HG03064 (cell line): ENCODE data around the gene EXD3.
"Not testable (repeated sequence)": the region's sequence is repeated elsewhere in the genome, so short reads cannot be mapped to it uniquely, and the experiment has no call there.

ENCODE experiments used
- ATAC-seq: cut with Tn5 transposase; IDR thresholded peaks from one replicate; pipeline ENCODE4 v1.9.1; 2021; ENCODE audit warnings: low read depth; ENCODE audit not compliant: unreplicated experiment

Gene EXD3

DNA sequence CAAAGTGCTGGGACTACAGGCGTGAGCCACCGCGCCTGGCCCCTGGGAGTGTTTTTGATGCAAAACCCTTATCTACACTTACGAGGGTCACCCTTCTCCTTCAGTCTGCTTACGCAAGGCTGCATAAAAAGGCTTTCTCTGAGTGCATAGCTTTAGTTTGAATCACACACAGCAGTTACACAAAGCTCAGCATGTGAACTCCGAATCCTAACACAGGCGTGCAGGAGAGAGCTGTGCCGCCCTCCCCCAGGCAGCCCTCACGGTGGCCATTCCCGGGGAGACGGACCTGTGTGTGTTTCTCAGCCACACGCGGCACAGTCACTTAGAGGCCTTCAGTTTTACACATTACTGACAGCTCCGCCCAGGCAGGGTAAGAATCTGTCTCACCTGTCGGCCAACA lies 26.7 kb downstream of the EXD3 start:
- ATAC-seq, result no peak

DNA sequence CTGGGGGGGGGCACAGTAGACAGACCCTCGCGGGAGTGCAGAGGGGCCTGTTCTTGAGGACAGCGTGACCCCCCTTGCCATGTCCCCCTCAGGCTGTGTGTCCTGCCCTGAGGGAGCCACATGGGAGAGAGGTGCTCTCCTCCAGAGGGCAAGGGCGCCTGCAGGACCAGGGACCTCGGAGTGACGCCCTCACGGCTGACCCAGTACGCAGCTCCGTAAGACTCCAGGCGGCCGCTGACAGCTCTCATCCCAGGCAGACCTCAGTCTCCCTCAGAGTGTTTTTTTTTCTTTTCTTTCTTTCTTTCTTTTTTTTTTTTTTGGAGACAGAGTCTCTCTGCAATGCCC lies 27.3 kb downstream of the EXD3 start:
- no peak for ATAC-seq

DNA sequence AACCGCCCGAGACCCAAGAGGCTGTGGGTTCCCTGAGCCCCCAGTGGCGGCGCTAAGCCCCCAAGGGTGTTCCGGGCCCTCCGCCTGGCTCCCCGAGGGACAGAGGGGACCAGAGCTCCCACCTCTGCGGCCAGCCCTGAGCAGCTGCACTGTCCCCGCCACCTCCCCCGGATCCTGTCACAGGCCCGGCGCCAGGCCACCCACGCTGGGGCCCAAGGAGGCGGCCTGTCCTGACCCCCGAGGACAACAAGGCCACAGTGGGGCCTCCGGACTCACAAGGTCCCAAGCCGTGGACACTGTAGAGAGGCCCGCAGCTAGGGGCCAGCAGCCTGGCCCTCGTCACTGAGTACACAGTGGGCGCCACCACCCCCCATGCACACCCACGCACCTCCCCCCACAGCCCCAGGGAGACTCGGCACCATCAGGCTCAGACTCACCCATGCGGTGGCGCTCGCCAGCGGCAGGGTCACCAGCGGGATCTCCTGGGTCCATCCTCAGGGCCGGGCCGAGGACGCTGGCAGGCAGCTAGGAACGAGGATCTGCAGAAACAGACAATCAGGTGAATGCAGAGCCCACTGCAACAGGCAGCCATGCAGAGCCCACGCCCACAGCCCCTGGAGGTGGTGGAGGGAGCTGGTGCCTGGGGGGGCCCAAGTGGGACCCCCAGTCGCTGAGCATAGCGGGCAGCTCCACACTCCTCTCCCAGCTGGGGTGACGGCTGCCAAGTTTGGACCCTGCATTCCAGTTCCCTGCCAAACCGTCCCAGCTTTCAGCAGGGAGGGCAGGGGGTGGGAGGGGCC lies 27.9 kb downstream of the EXD3 start:
- ATAC-seq, result no peak

DNA sequence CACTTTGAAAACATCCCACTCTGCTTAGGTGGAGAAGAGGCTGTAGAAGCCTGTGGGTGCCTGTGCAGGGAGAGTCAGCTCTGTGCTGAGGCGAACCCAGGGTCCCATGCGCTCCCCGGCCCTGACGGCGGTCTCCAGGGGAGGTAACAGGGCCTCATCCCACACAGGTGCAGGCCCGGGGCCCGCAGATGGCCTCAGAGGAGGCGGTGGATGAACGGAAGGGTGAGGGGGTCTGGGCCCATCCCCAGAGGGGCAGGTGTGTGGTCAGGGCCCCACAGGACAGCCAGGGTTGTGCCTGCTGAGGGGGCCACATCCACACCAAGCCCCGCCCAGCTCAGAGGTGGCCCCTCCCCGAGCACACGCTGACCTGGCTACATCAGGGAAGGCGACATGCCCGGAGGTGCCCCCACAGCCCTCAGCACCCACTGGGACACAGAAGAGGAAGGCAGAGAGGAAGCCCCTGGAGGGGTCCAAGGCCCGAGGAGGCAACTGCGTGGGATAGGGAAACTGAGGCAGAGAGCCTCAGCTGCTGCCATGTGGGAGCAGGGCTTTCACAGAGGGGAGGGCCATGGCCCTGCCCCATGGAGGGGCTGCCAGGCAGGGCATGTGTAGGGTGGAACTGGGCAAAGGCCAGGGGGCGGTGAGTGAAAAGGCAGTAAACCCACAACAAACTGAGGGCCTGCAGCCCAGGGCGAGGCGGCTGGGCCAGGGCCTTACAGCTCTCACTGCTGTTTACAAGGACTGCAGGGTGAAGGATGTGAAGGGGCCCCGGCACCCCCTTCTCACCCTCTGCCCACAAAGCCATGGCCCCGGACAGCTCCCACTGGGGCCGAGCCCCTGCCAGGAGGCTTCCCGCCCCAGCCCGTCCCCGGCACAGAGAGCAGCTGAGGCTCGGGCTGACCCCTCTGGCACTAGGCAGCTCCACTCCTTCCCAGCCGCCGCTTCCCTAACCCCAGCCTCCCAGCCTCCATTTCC lies 29.5 kb downstream of the EXD3 start:
- no peak for ATAC-seq

DNA sequence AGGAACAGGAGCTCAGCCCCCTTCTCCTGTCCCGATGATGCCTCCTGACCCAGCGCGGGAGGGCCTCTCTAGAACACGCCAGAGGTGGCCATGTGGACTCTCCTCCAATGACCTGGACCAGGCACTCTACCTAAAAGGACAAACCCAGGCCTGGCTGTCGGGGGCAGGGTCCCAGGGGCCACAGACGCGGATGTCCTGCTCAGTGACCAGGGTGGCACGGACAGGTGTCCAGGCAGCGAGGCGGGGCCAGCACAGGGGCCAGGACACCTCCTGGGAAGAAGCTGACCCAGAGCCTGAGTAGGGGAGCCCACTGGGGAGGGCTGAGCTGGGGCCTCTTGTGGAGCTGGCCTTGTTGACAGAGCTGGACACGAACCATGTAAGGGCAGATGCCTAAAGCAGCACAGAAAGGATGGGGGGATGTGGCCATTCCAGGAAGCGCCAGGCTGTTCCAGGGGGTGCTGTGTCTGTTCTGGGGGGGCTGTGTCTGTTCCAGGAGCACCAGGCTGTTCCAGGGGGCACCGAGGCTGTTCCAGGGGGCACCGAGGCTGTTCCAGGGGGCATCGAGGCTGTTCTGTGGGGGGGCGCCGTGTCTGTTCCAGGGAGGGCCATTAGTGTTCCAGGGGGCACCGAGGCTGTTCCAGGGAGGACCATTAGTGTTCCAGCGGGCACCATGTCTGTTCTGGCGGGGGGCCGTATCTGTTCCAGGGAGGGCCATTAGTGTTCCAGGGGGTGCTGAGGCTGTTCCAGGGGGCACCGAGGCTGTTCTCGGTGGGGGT lies 30.5 kb downstream of the EXD3 start:
- ATAC-seq, result no peak

DNA sequence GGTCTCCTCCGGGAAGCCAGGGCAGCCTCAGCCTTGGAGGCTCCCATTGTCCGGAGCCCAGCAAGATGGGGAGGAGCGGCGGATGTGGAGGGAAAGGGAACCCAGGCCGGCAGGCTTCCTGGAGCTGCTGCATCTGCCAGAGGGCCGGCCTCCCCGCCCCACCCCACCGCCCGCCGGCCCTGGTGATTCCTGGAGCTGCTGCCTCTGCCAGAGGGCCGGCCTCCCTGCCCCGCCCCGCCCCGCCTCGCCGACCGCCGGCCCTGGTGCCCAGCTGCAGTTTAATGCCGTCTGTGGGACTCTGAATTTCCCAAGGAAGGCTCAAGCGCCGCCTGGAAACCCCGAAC lies 31.6 kb downstream of the EXD3 start:
- ATAC-seq, result no peak

DNA sequence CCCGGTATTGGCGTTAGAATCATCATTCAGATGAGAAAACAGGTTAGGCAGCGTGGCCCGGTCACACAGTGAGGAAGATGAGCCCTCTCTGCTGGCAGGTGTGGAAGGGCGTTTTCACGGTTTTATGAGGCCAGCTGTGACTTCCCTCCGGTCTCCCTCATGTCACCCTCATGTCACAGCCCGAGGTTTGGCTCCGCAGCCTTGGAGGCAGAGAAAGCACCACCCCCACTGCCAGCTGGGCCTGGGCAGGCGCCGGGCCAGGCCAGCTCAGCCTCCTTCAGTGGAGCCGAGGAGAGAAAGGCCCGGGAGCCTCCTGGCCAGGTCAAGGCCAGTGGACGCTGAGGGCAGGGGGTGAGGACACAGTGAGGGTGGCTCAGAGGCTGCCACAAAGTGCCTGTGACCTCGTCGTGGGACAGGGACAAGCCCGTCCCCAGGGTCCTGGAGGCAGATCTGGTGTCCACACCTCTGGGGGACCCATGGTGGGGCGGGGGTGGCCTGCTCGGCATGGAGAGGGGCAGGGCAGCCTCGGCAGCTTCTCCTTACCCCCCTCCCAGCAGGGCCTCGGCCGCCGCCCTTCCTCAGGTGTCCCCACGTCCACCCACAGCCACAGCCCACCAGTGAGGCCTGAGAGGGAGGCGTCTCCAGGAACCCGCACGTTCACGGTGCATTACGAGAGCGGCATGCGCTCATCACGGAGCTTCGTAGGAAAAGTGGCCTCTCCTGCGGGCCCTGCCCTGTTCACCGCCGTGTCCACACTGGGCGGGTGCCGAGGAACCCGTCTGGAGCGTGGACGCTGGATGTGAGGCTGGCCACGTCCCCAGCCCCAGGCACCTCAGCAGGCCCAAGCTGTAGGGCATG lies 32.2 kb downstream of the EXD3 start:
- ATAC-seq, result no peak

DNA sequence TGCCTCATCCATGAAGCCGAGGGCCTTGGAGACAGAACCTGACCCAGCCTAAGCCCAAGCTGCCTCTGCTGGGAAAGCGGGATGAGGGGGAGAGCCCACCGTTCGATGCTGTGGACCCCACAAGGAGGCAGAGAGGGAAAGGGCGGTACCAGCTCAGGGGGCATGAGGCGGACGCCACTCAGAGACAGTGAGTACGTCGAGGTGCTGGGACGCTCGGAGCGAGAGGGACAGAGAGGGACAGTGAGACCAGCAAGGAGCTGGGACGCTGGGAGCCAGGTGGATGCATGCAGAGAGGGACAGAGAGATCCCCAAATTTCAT lies 33.6 kb downstream of the EXD3 start:
- ATAC-seq, result no peak

DNA sequence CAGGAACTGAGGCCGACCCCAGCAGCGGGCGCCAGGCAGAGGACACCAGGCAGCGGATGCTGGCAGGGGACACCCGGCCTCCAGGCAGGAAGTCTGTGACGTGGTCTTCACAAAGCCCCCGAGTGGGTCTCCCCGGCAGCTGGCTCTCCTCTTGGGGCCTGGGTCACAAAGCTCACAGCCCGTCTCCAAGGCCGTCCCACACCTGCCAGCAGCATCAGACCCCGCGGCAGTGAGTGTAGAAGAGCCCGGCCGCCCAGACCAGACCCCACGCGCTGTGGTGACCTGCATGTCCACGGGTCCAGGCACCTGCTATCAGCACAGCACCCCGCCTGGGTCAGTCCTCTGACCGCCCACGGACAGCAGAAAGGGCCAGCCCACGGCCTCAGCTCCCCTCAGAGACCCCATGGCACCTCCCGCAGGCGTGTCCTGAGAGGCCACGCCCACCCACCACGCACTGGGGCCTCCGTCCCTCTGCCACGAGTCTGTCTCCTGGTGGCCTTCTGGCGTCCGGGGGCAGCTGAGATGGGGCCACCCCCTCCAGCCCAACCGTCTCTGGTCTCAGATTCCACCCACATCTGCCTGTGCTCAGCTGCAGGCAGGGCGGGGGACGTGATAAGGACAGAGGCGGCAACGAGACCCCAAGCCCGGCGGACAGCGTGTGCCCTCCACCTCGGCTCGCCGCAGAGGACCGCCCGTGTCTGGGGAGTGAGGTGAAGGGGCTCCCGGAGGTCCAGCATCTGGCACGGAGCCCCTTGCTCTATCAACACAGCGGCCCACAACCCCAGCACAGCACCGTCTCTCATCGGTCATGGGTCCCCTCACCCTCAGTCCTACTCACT lies 34.2 kb downstream of the EXD3 start:
- ATAC-seq, result no peak

DNA sequence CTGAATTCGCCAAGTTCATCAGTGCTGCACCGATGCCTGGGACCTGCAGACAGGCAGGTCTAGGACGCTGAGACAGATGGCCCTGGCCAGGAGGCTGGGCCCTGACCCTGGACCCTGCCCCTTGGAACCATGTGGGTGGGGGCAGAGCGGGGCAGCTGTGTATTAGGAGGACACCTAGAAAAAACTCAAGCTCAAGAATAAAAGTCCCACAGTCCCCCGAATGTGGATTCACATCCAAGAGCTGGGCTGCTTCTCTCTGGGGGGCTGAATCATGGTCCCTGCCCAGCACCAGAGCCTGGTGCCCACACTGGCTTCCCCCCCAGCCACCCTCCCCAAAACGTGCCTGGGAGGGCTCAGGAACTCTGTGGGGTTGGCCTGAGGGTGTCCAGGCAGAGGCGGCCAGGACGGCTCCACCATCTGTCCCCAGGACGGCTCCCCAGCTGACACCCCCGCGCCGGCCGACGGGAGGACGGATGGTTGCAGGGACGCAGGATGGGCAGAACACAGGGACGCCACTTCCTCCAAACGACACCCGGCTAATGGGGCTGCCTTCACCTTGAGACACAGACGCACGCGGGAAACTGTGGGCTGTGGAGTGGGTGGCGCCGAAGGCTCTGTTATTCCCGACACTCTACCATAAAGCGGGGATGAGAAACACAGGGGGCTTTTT lies 34.9 kb downstream of the EXD3 start:
- no peak for ATAC-seq

DNA sequence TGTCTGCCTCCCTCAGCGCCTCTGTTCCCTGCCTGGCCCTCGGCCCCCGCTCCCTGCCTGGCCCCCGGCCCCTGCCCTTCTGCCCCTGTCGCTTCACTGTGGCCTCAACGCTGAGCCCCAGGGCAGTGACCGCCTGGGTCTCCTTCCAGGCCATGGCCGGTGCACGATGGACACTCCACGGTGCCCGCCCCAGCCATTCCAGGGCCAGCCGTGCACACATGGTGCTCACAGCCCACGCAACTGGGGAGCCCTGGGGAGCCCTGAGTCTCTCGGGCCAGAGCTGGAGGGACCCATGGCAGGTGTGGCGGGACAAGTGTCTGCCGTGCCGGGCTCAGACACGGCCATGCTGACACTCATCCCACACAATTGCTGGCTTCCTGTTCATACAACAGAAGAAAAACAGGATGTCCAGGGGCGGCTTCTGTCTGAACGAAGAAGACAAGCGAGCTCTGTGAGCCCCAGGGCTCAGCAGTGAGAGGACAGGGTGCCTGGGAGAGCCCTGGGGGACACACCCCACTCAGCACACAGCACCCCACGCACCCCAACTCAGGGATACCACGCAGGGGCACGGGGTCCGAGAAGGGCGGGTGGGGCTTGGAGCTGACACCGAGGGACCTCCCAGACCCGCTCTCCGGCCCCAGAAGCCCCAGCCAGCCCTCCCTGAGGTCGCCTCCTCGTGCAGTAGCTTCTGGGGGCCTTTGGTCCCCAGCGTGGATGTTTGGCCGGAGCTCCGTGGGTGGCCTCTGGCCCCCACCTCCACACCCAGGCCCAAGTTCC lies 35.7 kb downstream of the EXD3 start:
- ATAC-seq, result no peak

DNA sequence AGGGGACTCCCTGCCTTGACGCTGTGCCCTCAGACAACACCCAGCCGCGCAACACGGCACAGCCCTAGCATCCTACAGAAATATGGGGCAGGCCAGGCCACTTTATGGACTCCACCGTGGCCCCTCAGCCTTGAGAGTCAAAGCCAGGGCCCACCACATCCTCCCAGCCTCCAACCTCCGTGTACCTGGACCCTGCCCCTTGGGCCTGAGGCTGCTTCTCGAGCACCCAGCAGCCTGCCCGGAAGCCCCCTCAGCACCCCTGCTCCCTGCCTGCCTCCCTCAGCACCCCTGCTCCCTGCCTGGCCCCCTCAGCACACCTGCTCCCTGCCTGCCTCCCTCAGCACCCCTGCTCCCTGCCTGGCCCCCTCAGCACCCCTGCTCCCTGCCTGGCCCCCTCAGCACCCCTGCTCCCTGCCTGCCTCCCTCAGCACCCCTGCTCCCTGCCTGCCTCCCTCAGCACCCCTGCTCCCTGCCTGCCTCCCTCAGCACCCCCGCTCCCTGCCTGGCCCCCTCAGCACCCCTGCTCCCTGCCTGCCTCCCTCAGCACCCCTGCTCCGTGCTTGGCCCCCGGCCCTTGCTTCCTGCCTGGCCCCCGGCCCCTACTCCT lies 36.4 kb downstream of the EXD3 start:
- ATAC-seq, result not testable (repeated sequence)

DNA sequence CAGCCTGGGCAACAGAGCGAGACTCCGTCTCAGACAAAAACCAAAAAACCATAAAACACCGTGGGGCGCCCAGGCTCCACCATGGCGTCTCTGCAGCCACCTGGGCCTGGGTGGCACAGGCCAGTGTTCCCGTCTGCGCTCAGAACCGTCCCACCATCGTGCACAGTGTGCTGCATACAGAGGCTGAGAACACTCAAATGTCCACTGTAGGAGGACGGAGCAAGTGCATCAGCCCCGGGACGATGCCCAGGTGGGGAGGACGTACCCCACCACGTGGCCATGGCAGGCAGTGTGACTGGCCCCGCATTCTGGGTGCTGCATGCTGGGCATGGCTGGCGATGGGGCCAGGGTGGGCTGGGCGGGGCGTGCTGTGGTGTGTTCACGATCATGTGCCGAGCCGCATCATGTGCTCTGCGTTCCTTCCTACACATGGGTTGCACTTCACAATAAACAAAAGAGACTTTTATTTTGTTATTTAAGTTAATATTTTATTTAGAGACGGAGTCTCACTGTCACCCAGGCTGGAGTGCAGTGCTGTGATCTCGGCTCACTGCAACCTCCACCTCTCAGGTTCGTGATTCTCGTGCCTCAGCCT lies 37.8 kb downstream of the EXD3 start:
- ATAC-seq, result no peak

DNA sequence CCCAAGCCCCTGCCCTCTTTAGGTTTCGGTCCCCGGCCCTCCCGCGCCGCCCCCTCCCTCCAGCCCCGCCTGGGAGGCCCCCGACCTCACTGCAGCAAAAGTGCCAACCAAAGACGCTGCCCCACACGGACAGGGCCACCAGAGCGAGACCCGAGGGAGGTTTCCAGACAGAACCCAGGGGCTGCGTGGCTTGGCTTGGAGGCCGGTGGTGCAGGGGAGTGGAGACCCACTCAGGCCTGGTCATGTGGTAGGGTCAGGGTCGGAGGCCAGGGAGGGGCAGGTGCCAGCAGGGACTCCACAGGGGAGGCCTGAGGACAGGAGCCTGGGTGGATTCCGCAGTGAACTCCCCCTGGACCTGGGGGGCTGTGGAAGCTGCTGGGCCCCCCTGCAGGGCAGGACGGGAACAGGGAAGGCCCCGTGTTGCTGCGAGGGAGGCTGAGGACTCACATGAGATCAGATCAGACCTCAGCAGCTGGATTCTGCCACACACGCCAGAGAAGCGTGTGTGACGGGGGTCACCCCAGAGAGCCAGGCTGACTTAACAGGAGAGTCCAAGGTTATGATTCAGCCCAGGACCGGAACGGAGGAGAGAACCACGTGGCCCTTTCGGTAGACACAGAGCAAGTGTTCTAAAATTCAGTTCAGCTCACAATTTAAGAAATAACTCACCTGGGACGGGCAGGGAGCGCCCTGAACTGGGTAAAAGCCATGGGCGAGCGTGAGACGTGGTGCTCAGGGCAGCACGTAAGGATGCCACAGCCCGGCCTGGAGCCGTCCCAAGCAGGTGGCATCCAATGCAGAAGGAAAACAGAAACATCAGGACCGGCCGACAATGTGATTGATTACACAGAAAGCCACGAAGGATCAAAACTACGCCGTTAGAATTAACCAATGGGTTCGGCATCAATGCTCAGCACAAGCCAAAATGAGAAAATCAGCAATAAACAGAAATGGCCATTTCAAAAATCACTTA lies 38.9 kb downstream of the EXD3 start:
- ATAC-seq, result no peak

DNA sequence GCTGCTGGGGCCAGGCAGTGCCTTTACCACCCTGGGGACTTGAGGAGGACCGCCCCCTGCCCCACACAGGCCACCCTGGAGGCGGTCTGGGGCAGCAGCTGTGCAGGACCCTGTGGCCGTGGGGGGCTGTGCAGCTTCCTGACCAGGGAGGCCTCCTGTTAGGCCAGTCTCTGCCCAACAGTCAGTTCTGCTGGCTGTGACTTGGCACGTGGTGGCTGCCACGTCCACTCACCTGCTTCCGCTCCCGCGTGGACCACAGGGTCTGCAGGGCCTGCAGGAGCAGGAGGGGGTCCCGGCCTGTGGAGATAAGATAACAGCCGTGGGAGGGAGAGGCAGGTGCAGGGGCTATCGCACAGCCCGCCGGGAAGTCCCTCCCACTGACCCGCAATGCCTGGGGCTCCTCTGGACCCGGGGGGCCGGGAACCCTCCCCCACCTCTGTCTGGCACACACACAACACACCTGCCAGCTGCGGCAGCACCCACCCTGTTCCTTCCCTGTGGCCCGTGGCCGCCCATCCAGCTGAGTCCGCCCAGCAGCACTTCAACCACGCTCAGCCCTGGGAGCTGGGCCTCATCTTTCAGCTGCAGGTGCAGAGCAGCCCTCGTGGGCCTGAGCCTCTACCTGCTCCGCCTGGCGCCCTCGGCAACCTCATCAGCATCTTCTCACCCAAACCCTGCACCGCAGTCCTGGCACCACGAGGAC lies 39.7 kb downstream of the EXD3 start:
- ATAC-seq, result no peak
